GM21381 (cell line): ENCODE data around the gene HCLS1.
"Not testable (repeated sequence)": the region's sequence is repeated elsewhere in the genome, so short reads cannot be mapped to it uniquely, and the experiment has no call there.

Experiments
- ATAC-seq: cut with Tn5 transposase; IDR thresholded peaks from one replicate; pipeline ENCODE4 v1.9.1; 2021; ENCODE audit warnings: mild to moderate bottlenecking, moderate library complexity; ENCODE audit not compliant: unreplicated experiment

The HCLS1 gene, protein sequence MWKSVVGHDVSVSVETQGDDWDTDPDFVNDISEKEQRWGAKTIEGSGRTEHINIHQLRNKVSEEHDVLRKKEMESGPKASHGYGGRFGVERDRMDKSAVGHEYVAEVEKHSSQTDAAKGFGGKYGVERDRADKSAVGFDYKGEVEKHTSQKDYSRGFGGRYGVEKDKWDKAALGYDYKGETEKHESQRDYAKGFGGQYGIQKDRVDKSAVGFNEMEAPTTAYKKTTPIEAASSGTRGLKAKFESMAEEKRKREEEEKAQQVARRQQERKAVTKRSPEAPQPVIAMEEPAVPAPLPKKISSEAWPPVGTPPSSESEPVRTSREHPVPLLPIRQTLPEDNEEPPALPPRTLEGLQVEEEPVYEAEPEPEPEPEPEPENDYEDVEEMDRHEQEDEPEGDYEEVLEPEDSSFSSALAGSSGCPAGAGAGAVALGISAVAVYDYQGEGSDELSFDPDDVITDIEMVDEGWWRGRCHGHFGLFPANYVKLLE

DNA sequence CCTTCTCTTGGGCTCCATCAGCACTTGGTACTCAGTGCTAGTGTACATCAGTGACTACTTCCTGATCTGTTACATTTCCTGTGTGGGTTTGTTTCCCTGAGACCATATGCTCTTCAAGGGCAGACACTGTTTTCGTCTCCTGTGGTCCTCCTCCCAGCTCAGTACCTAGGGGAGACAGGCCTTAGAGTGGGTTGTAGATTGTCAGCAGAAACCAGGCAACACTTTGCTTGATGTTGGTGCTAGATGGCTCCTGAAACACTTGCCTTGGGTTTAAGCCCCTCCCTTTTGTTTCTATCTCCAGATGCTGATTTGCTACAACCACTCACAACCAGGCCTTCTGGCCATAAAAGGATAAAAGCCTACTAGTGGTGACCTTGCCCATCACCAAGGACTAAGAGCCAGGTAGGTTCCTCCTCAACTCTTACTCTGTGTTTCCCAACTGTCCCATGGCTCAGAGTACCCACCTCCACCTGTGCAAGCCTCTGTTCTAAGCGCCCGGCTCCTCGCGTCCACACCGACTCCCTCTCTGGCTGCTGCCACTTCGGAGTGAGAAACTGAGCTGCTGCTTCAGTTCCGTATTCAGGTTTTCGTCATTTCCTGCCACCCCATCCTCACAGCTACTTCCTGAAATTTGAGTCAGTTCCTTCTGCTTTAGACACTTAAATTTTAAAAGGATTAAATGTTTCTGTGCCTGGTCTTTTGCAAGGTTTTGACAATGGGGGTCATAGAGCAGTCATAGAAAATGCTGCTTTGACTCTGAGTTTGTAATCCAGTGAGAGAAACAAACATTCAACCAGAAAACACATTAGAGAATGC is at the start of gene HCLS1:
Gene HCLS1 (minus strand): TSS at position 548 of the 816 bp plus-strand sequence. CDS start 2,556 bp downstream, outside the sequence.
- ATAC-seq, result peak; percentile 83

DNA sequence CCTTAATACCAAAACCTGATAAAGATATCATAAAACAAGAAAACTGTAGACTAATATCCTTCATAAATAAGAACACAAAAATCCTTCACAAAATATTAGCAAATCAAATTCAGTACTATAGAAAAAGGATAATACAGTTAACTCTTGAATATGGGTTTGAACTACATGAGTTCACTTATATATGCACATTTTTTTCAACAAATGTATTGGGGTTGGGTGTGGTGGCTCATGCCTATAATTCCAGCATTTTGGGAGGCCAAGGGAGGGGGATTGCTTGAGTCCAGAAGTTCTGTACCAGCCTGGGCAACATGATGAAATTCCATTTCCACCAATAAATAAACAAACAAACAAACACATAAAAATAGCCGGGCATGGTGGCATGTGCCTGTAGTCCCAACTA is 49.6 kb upstream of the HCLS1 start:
- no peak for ATAC-seq

DNA sequence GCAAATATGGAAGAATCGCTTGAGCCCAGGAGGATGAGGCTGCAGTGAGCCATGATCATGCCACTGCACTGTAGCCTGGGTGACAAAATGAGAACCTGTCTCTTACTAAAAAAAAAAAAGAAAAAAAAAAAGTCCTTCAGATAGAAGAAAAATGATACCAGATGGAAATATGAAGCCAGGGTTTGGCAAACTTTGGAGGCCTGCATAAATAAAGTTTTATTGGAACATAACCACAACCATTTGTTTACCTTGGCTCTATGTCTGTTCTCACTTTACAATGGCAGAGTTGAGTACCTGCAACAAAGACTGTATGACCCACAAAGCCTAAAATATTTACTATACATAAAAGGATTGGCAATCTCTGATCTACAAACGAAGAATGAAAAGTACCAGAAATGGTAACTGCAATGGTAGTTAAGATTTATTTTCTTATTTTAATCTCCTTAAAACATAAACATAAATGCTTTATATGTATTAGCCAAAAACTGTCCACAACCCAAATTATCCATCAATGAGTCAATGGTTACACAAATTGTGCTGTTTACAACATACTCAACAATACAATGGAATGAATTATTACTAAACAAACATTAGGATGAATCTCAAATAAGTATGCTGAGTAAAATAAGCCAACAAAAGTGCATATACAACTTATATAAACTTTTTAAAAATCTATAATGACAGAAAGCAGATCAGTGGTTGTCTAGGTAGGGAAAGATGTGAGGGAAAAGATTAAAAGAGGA is 47.0 kb upstream of the HCLS1 start:
- ATAC-seq, result no peak

DNA sequence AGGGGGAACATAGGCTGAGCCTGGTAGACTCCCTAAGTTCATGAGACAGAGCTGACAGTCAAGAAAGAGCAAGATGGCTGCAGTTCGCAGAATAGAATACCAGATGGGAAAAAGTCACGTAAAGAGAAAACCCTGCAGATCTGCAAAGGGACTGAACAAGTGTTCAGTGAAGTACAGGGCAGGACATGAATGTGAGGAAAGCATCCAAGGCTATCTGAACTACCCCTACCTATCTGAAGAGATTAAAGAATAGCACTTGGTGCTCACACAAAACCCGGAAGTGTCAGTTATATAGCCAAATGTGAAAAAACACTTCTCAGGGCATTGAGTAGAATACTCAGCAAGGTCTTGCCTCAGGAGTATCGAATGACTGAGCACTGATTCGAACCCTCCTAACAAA is 44.8 kb upstream of the HCLS1 start:
- ATAC-seq, result no peak

DNA sequence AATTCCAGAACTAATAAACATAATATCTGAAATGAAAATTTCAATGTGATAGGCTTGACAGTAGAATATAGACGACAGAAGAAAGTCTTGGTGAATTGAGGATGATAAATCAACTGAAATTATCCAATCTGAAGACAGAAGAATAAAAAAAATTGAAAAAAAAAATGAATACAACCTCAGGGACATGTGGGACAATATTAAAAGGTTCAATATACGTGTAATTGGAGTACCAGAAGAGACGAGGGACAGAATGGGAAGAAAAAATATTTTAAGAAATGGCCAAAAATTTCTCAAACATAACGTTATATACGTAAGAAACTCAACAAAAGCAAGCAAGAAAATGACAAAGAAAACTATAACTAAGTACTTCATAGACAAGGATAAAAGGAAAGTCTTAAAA is 43.3 kb upstream of the HCLS1 start:
- no peak for ATAC-seq

DNA sequence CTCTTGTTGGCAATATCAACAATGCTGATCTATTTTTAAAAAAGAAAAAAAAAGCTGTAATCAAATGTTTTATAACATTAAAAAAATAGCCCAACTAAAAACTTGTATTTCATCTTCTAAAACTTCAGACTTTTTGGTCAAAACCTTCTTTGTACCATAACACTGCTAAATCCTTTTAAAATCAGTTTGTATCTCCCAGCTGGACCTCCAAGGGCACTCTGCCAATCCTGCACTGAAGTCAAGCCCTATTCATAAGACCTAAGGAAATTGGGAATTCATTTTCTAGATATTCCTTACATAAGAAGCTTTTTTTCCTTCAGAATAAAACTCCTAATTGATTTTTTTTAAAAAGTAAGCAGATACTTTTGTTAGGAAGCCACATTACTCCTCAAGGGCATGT is 38.2 kb upstream of the HCLS1 start:
- no peak for ATAC-seq

DNA sequence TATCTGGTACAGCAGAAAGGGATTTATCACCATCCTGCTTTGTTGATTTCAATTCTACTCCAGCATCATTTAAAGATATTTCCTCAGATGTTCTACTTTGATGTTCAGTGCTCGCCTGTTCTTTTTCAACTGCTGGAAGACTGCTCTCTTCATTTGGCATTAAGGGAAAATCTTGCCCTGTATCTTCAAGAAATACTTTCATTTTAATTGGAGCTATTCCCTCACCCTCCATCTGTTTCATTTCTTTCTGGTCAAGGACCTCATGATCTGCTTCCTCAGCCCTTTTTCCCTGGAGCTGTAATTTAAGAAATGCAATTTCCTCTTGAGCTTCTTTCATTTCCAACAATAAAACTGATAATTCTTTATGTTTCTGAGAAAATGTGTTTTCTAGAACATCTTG is 37.8 kb upstream of the HCLS1 start:
- no peak for ATAC-seq

DNA sequence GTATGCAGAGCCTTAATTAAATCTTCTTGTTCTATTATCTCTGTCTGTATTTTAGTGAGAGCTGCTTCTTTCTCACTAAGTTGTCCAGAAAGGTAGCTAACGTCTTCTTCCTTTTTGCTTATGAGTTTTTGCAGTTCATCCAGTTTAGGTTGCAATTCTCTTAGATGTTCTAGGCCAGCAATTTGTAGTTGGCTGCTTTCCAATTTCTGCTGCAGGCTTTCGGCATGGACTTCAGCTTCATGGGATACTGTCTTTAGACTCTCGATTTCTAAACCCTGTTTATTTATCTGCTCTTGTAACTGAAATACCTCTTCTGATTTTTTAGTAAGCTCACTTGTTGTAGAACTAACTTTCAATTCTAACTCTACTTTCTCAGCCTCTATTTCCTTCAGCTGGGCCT is 35.5 kb upstream of the HCLS1 start:
- no peak for ATAC-seq

DNA sequence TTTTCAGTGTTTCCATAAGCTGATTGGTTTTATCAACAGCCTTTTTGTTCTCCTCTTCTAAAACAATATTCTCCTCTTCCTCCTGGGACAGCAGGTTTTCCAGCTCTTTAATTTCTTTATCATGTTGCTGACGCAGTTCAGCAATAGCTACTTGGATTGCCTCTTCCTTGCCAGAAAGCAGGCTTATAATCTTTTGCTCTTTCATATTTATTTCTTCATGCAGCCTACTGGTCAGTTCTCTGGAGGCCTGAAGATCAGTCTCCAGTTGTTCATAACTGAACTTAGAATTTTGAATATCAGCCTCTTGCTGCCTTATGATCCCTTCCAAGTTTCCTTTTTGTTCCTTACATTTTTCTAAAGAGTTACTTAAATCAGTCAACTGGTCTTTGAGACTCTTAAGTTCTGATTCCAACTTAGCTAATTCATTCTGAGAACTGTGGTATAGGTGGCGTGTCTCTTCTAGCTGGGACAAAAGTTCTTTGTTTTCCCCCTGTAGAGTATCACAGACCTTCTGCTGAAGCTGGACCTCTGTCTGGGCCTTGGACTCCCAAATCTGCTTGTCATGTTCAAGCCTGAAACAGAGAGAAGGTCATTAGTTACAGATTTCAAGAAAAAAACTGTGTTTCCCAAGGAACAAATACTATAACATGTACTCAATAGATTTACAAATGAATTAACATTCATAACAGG is 31.5 kb upstream of the HCLS1 start:
- ATAC-seq, result no peak

DNA sequence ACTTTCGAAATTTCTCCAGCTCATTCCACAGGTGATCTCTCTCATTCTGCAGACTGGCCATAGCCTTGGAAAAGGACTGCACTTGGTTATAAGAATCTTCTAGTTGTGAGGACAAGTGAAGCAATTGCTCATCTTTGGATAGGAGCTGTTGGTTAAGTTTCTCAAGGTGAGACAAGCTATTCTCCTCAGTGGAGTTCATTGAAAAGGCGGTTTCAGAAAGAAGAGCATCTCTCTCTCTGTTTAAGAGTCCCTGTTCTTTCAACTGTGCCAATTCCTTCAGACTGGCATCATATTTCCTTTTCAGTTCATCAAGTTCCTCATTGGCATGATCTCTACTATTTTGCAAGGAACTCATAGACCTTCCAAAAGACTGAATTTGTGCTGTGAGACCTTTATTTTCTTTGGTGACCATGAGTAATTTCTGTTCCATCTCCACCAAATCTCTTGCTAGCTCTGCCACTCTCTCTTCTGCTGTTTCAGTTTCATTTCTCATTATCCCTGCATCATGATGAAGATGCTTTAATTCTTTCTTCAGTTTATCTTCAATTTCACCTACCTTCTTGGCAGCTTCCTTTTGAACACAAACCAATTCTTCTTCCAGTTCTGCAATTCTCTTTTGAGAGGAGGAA is 30.2 kb upstream of the HCLS1 start:
- ATAC-seq, result peak; percentile 75

DNA sequence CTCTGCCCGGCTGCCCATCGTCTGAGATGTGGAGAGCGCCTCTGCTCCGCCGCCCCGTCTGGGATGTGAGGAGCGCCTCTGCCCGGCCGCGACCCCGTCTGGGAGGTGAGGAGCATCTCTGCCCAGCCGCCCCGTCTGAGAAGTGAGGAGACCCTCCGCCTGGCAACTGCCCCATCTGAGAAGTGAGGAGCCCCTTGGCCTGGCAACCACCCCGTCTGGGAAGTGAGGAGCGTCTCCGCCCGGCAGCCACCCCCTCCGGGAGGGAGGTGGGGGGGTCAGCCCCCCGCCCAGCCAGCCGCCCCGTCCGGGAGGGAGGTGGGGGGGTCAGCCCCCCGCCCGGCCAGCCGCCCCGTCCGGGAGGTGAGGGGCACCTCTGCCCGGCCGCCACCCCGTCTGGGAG is 28.0 kb upstream of the HCLS1 start:
- not testable (repeated sequence) for ATAC-seq

DNA sequence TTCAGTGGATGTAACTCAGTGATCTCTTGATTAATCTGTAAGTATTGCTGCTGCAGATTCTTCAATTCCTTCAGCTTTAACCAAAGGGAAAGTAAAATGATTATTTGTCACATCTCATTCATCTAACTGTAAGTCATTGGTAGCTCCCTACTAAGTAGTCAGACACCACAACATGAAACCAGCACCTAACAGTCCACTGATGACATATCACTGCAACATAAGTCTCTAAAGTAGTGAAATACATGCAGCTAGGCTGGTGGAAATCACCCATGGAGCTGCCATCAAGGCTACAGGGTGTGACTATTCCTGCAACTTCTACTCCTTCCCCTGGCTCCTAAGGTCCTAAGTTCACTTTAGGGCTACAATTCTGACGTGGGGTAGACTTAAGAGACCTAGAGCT is 21.1 kb upstream of the HCLS1 start:
- no peak for ATAC-seq

DNA sequence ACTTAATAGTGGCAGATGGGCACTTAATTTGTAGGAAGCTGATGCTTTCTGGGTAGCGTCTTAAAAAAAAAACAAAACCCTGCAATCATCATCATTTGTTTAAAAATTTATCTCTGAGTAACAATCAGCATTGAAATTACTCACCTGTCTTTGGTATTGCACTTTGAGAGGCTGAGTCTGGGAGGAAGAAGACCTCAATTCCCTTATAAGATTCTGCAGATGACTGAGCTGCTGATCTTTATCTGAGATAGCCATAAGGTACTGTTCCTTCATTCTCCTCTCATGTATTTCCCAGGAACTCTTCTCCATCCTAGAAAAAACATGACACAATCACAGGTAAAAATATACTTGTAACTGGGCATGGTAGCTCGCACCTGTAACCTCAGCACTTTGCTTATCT is 16.4 kb upstream of the HCLS1 start:
- ATAC-seq, result no peak

DNA sequence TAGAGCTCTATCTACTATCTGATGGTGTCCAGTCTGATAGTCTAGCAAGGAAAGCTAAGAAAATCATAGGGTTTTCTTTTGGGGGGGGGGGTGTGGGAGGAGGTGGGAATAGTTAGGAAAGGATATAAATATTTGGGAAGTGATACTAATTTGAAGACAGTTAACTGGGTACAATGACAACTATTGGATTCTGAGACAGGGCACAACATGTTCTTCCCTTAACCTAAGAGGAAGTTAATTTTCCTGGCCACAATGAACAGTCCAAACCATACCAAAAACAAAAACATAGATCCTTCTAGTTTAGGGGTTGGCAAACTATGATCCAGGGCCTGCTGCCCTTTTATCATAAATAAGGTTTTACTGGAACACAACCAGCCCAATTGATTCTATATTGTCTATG is 10.0 kb upstream of the HCLS1 start:
- no peak for ATAC-seq

DNA sequence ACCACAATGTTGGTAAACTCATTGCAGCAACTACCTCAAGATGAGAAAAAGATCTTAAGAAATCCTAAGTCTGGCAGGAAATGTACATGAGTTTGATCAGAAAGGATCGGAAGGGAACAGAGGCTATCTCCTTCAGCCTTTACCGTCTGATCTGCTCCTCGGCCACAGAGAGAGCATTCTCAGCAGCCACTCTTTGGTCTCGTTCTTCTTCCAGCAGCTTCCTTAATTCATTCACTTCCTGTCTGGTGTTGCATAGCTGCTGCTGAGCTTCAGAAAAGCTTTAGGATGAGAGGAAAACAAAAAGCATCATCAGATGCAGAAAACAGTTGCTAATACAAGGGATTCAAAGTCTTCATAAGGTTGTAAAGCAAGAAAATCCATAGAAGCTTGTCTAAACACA is 6.6 kb upstream of the HCLS1 start:
- ATAC-seq, result no peak

DNA sequence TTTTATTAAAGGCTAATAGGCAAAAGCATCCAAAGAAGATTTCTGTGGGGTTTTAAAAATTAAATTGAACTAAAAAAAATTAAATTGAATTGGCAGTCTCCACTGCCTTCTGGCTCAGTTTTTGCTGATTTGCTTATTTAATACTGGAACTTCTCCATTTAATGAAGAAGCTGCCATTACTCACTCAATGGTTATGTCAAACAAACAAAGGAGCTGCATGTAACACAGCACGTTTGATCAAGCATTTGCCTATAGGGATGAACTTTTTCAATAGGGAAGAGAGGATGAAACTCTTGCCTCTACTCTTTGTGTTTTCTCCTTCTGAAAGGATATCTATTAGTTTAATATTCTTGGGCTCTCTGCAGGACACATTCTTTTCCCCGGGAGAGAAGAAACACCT is 4.8 kb upstream of the HCLS1 start:
- ATAC-seq, result no peak

DNA sequence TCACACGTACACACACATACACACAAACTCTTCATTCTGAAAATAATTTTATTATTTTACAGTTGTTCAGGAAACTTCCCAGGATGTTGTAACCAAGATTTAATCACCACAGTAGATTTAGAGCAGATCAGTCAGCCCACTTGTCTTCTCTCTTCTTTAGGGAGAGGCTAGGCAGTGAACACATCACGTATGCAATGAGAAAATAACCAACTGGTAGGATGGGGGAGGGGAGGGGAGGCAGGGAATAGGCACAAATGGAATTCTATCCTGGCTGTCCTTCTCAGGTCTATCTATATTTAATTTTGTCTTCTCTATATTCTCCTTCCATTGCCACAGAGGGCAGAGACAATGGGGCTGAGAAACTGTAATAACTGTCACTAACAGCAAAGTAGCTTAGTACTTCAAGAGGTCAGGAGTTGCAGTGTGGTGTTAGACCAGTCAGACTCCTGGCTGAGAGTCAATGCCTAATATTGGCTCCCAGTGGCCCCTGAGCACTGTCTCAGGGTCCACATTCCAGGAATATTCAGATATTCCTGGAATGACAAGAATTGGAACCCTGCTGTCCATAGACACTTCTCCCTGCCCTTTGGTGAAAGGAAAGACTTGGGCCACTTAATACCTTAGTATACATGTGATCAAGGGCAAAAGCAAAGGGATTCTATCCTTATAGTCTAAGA is 2.6 kb upstream of the HCLS1 start:
- no peak for ATAC-seq

DNA sequence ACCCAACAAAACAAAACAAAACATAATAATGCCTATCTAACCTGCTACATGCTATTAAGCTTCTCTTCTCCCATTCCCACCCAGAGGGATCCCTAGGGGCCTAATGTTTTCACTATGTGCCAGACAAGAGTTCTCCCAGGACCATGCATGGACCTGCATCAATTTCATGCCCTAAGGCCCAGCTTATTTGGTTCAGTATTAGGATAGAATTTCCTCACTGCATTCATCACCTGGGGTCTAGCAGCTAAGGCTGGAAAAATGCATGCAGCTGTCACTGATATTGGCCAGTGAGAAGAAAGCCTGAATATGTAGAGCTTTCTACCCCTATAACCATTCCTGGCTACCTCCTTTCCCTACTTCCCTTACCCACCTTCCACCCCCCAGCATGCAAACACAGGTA is 2.0 kb upstream of the HCLS1 start:
- no peak for ATAC-seq

DNA sequence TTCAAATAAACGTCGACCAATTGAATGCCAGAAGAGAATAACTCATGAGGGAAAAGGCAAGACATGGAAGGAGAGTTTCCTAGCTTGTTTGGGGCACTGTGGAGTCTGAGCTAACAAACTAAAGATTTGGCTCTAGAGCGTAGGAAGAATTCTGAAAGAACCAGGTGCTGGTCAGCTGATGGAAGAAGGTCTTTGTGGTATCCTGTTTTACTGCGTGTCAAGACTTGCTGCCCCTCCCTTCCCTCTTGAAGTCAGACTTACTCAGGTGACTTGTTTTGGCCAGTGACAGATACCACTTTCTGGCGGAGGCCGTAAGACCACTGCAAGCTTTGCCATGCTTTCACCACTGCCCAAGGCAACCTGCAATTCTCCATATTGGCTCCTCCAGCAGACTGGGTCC is 673 bp upstream of the HCLS1 start:
- ATAC-seq, result no peak

DNA sequence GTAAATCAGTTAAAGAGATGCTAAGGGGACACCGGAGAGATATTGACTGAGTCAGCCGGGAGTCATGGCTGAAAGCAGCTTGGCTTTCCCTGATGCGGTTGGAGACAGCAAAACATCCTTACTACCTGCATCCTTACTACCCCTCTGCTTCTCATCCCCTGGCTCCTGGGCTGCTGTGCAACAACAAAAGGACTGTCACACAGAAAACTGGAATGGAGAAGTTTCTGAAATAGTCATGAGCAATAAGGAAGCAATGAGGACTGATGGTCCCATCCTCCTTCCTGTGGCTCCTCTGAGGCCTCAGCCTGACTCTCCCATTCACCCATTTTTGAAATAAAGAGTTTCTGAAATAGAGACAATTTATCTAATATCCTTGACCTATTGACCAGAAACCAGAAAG is 1.1 kb downstream of the HCLS1 start:
- no peak for ATAC-seq
